Activated effector memory CD4-positive, alpha-beta T cell treated with Interleukin-2 at 50 U/mL for 16 hours (primary cell): Measurements from ENCODE around the gene CHRNA9.
"Not testable (repeated sequence)": the region's sequence is repeated elsewhere in the genome, so short reads cannot be mapped to it uniquely, and the experiment has no call there.

ENCODE experiments used
- DNase-seq: peaks from one replicate; pipeline ENCODE4 v3.0.0-alpha.2; 2020

The CHRNA9 gene, protein sequence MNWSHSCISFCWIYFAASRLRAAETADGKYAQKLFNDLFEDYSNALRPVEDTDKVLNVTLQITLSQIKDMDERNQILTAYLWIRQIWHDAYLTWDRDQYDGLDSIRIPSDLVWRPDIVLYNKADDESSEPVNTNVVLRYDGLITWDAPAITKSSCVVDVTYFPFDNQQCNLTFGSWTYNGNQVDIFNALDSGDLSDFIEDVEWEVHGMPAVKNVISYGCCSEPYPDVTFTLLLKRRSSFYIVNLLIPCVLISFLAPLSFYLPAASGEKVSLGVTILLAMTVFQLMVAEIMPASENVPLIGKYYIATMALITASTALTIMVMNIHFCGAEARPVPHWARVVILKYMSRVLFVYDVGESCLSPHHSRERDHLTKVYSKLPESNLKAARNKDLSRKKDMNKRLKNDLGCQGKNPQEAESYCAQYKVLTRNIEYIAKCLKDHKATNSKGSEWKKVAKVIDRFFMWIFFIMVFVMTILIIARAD

DNA sequence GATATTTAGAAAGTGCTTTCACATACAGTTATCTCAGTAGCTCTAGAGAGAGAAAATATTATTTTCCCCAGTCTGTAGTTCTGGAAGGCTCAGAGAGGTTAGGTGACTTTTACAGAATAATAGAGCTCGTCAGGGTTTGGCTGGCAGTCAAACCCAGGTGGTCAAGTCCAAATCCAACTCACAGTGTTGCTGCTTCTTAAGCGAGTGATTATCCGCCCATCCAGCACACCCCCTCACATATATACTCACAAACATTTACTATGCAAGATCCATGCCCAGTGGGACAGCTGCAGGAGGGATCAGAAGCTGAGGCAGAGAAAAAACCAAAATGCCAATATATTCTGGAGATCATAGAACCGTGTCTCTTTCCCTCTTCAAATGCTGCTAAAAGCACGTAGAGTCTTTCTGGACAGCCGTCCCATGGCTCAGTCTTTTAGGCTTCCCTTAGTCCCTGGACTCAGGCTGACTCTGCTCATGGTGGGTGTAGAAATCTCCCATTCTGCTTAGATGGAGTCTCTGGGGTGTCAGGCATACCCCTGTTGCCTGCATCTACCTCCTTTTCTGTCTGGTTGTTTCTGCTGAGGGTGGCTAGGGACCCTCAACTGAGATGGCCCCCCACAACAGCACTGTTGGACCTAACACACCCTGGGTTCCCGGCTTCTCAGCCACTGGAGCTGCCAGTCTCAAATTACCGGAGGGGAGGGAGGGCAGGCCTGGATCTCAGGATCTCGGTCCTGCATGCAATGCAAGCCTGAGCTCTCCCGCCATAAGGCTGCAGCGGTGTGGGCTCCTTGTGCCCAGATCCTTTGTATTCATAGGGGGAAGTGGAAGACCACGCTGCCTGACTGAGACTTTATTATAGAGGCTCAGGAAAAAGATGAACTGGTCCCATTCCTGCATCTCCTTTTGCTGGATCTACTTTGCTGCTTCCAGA, at the start of gene CHRNA9:
TSS of gene CHRNA9 (plus strand) at position 743 of the 934 bp plus-strand sequence. CDS start at position 878, 135 bp downstream.
- DNase-seq: no peak

DNA sequence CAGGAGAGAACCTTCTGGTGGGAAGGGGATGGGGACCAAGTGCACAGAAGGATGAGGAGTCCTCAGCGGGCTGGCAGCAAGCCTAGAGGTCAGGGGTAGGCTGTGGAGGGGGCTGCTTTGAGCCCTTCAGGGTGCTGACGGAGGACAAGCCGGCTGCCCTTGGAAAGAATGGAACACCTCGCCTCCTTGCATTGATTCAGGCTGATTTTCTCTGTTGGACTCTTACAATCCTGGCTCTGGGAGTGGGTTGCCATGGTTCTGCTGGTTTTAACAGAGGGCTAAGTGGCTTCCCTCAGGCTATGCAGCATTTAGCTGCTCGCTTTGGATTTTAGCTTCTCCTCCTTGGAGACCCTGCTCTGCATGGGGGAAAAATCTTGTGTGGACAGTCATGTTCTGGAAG, 49.4 kb upstream of the CHRNA9 start:
- no peak for DNase-seq

DNA sequence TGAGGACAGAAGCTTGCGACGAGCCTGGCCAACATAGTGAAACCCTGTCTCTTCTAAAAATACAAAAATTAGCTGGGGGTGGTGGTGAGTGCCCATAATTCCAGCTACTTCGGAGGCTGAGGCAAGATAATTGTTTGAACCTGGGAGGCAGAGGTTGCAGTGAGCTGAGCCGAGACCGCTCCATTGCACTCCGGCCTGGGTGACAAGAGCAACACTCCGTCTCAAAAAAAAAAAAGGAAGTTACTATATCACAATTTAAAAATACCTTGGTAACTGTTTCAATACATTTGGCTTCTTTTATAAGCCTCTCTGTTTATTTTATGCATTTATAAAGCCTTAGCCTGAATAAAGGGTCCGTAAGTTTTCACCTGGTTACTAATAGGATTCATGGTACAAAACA, 46.6 kb upstream of the CHRNA9 start:
- no peak for DNase-seq

DNA sequence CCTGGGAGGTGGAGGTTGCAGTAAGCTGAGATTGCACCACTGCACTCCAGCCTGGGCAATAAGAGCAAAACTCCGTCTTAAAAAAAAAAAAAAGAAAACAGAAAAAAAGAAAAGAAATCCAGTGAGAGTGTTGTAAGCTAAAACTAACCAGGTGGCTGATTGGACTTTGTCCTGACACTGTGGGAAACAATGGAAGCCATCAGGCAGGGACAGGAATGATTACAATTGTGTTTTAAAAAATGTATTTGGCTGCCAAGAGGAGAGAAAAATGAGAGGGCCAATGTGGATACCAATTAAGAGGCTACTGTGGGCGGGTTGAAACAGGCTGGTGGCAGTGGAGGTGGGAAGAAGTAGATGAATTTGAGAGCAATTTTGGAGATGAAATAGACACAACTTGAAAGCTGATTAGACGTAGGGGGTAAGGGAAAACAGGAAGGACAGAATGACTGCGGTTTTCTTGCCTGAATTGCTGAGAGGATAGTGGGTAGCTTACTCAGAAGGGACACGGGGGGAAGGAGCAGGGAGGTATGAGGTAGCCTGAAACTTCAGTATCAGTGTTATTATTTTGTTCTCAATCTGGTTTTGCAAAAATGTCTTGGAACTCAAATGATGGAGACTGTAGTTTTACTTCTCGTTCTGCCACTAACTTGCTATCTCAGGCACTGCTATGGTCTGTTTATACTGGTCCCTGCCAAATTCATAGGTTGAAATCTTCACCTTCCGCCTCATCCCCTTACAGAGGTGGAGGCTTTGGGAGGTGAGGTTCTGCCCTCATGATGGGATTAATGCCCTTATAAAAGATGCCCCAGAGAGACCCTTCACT, 45.6 kb upstream of the CHRNA9 start:
- DNase-seq: no peak

DNA sequence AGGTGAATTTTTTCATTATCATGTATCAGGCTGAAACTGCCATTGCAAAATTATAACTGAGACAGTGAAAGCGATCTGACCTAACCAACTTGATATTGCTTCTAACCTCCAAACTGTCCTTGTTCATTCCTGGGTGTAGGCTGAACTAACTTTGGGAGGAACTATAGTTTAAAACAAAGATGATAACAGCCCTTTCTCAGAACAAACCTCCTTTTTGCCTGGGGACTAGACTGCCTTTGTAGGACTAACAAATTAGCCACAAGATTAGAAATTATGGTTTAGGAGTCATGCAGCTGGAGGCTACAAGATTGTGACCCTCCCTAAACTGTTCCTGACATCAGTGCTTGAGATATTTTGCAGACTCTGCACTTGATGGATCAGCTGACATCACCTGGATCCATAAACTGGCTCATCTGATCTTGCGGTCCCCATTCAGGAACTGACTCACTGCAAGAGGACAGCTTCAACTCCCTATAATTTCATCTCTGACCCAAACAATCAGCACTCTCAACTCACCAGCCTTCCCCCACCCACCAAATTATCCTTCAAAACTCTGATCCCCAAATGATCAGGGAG, 44.4 kb upstream of the CHRNA9 start:
- DNase-seq: not testable (repeated sequence)

DNA sequence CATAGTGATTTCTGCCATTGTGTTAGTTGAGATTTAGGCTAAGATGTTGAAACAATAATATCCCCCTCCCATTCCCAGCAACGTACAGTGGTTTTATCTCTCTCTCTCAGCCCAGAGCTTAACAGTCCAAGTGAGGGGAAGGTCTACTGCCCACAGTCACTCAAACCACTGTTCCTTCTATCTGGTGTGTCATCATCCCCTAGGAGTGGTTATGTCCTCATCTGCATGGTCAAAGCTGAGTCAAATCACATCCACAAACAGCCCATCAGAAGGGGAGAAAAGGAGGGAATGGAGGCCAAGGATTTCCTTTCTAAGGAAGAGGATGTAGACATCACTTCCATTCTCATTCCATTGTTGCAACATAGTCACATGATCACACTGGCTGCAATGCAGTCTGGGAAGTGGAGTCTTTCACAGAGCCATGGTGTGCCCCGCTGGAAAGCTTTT, 42.8 kb upstream of the CHRNA9 start:
- no peak for DNase-seq

DNA sequence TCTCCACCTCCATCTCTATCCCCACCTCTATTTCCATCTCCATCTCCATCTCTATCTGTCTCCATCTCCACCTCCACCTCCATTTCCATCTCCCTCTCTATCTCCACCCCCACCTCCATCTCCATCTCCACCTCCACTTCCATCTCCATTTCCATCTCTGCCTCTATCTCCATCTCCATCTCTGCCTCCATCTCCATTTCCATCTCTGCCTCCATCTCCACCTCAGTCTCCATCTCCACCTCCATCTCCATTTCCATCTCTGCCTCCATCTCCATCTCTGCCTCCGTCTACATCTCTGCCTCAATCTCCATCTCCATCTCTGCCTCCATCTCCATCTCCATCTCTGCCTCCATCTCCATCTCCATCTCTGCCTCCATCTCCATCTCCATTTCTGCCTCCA, 40.8 kb upstream of the CHRNA9 start:
- no peak for DNase-seq

DNA sequence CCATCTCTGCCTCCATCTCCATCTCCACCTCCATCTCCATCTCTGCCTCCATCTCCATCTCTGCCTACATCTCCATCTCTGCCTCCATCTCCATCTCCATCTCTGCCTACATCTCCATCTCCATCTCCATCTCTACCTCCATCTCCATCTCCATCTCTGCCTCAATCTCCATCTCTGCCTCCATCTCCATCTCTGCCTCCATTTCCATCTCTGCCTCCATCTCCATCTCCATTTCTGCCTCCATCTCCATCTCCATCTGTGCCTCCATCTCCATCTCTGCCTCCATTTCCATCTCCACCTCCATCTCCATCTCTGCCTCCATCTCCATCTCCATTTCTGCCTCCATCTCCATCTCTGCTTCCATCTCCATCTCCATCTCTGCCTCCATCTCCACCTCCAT, 40.1 kb upstream of the CHRNA9 start:
- DNase-seq: not testable (repeated sequence)

DNA sequence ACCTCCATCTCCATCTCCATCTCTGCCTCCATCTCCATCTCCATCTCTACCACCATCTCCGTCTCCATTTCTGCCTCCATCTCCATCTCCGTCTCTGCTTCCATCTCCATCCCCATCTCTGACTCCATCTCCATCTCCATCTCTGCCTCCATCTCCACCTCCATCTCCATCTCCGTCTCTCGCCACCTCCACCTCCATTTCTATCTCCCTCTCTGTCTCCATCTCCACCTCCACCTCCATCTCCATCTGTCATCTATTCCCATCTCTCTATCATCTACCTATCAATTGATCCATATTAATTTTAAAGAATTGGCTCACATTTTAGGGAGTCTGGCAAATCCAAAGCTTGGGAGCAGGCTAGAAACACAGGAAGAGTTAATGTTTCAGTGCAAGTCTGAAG, 39.6 kb upstream of the CHRNA9 start:
- no peak for DNase-seq

DNA sequence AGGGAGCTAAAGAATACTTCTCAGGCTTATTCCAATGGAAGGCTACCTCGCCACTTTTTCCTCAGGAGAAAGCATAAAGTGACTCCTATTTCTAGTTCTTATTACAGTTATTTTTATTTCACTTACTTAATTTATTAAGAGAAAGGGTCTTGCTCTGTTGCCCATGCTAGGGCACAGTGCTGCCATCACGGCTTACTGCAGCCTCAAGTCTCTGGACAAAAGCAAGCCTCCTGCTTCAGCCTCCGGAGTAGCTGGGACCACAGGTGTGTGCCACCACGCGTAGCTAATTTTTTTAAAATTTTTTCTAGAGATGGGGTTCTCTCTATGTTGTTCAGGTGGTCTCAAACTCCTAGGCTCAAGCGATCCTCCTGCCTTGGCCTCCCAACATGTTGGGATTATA, 36.0 kb upstream of the CHRNA9 start:
- DNase-seq: no peak

DNA sequence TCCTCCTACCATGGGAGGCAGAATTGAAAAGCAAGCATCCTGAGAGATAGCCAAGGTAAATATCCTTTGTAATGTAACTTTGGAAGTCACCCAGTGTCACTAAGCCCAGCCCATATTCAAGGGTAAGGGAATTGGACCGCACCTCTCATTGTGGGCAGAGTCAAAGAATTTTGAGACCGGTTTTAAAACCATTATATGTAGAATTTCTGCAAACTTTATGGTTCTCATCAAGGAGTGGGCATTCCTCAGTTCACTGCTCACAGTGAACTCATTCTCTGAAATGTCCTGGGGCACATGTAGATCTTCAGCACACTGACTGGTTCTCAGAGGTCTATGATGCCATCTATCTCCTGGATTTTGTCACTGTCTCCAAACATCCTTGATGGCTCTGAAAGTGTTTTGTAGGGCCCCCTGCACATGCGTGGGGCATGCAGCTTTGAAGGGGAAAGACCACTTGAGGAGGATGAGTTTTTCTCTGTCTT, 35.3 kb upstream of the CHRNA9 start:
- DNase-seq: no peak

DNA sequence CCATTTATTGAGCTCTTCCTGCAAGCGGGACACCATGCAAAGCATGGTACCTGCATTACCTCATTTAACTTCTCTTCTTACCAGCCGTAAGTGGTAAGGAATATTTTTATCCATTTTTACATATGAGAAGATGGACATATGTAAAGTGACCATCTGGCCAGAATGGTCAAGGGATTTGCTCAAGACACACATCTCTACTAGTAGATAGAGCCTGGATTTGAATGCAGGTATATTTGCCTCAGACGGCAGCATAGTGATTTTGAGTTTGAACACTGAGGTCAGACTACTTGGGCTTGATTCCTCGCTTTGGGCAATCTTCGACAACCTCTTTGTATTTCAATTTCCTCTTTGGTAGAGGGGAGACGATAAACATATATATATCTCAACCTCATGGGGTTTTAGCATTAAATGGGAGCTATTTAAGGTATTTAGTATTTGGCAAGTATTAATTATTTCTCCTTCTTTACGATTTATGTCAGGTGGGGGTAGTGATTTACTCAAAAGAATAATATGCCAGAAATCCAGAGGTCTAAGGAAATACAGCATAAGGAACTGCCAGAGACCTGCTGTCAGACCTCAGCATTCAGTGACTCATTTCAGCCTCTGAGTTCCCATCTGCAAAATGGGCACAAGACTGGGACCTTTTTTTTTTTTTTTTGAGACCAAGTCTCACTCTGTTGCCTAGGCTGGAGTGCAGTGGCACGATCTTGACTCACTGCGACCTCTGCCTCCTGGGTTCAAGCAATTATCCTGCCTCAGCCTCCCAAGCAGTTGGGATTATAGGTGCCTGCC, 34.6 kb upstream of the CHRNA9 start:
- DNase-seq: no peak

DNA sequence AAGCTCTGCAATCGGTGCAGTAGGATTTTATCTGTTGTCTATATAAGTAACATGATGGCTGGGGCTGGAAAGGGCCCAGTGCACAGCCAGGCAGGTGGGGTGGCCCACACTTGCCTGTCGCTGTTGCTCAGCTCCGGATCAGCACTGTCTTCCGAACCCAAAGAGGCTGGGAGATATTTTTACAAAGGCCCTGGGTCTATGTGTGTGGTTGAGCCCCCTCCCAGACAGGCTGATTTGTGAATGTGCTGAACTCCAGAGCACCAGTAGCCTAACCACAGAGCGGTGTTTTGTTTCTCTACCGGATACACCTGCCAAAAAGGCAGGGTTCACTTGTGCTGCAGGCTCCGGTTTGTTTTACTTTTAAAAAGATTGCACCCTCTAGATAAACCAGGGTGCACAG, 33.5 kb upstream of the CHRNA9 start:
- peak; percentile 66 for DNase-seq

DNA sequence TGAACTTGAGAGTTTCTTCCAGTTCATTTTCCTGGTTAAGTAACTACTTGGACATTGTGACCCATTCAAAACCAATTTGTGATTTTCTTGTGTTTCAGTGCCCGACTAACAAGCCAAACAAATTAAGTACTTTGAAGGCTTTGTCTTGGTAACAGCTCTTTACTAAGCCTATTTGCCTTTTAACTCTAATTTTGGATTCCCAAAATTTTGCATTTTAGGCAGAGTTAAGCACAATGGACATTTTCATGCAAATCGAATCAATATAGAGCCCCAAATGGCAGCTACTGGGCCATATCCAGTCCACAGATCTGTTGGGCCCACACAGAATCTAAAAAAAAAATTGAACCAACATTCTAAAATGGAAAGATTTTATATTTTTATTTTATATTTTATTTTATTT, 31.4 kb upstream of the CHRNA9 start:
- DNase-seq: no peak

DNA sequence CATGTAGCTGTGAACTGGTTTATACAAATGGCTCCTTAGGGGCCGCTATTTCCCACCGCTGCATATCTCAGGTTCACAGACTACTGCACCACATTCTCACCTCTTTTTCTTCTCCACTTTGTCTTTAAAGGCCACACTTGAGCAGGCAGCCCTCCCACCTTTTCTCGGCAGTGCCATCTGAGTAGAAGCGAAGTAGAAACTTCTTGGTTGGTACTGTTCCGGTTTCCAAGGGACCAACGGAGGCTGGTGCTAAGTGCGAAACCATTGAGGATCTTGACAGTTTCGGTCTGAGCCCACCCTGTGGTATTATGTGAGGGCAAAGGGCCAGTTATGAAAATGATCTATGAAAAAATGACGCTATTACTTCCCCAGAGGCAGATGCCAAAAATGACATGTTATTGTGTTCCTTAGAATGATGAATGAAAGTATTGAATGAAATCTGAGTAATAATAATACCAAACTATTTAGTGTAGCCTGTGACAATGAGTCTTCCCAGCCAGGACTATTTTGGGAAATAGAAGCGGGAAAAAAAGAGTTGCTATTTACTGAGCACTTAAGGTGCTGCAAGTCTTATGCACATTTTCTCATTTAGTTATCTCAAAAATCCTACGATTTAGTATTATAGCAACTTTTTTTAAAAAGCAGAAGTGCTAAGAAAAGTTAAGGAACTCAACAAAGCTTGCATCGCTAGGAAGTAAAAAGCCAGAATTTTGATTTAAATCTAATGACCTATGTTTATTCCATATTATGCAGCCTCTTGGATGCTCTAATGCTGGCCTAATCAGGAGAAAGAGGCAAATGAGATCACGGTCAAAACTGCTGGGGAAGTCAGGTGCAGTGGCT, 29.6 kb upstream of the CHRNA9 start:
- DNase-seq: peak; percentile 26

DNA sequence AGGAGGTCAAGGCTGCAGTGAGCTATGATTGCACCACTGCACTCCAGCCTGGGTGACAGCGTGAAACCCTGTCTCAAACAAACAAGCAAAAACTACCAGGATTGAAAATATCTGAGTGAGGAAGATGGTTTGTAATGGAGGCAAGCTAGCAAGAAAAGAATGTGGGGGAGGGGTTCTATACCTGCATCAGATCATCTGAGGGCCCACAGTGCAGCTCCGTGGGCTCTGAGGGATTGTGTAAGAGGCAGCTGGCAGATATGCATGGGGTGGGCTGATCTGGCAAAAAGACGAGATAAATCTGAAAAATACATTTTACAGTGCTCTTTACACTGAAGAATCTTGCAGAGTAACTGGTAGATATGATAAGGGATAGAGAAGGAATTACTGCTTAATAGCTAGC, 28.9 kb upstream of the CHRNA9 start:
- no peak for DNase-seq

DNA sequence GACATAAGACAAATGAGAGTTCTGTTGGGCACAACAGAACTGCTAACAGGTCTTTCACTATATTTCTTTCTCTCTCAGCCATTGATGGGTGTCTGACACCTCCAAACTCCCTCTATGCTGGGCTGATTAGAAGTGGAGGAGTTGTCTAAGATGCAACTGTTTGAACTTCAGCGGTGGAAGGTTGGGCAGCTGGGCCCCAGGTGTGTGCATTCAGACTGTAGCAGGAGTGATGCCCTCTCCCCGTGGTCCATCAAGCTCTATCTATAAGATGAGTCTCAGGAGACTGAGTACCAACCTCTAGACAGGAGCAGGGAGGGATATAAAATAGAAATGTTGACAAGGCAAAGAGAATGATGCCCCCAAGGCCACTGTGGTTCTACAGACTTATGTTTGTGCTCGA, 28.2 kb upstream of the CHRNA9 start:
- no peak for DNase-seq

DNA sequence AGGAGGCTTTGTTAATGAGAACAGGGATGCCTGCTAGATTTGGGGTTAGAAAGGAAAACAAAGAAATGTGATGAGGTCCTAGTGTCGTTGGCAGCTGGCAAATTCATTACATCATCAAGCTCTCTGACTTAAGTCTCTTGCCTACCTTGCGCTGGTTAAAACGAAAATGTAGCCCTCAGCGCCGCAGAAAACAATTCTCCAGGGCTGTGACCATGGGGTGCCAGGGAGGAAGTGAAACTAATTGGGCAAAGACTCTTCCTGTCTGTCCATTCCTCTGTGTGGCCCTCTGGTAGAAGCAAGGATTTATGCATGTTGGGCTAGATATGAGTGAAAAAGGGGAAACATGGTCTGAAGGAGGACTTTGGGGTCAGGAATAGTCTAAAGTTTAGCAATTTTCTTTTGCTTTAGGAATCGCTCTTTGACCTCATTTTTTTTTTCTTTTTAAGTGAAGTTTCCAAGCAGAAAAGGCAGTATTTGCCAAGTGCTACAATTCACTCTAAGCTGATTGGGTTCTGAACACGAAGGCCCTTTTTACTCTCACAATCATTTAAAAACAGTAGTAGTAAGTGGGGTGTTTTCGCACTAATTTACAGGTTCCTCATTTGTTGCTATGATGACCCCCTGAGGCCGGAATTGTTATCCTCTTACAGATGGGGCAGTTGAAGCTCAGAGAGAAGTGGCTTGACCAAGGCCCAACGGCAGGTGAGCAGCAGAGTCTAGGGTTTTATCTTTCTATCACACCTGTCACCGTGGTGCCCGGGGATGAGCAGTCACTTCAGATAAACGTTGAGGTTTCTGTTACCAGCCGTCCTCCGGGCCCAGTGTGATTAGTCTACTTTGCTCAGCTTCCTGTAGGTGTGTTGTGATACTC, 27.3 kb upstream of the CHRNA9 start:
- DNase-seq: peak; percentile 63

DNA sequence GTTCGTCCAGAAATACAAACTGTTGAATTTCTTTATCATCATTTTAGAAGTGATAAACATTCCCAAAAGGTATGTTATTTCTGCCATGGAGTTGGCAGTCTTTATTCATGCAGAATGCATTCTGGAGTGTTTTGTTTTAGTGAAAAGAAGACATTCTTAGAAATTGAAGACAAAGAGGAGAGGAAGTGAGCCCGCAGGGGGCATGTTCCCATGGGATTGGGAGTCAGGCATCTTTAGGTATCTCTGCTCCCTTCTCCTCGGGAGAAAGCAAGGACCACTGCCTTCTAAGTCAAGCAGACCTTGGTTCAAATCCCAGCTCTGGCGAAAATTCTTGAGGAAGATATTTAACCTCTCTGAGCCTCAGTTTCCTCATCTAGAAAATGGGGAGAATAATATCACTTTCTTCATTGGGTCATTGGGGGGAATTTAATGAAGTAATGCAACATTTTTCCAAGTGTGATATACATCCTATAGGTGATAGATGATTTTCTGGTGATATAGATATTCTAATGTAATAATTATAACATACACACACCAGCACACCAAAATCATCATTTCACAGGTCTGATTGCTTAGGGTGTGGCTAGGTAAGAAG, 26.5 kb upstream of the CHRNA9 start:
- DNase-seq: no peak
